ENCODE data around the gene PSME2.

The PSME2 gene

GRCh38 chr14:24135834-24136683 lies 10.4 kb downstream of the PSME2 start, which contains the start of gene PSME1:
Gene PSME1, plus strand, starts transcription at chr14:24136194. Its CDS starts 69 bp downstream, at chr14:24136263.
- peak; percentile 90 to 96 for DNase-seq
- Histone ChIP-seq H3K9me3 (no peaks in the 10 kb centered on the region), H3K4me1 (peaks cover 0 to 47% (median 30%) of the 10 kb centered on the region in 4 donors), H3K4me3 (peak within 1 kb of the TSS; percentile 87 to 98), H3K27me3 (no peaks in the 10 kb centered on the region), H3K27ac (peak within 1 kb of the TSS; percentile 86 to 94), H3K36me3 (peaks cover 12 to 30% (median 24%) of the 10 kb centered on the region in 3 donors)
- TF ChIP-seq CTCF (IDR thresholded peaks at IDR 0.05) = no peak
- intact Hi-C loops (cut with DNase I; ENCODE audit: low total_unique reads) = no loop called here

GRCh38 chr14:24135584-24135833 lies 10.9 kb downstream of the PSME2 start:
- intact Hi-C loops (cut with DNase I; ENCODE audit: low total_unique reads) = no loop called here
- Histone ChIP-seq H3K36me3 (peaks cover 12 to 30% (median 24%) of the 10 kb centered on the region in 3 donors), H3K4me1 (peaks cover 0 to 47% (median 30%) of the 10 kb centered on the region in 4 donors), H3K27me3 (no peaks in the 10 kb centered on the region), H3K4me3 (peak overlapping the region; percentile 87 to 98), H3K27ac (peak overlapping the region; percentile 86 to 94), H3K9me3 (no peaks in the 10 kb centered on the region)
- DNase-seq = no peak
- no peak for TF ChIP-seq CTCF (IDR thresholded peaks at IDR 0.05)

- no peak for DNase-seq
- intact Hi-C loops (cut with DNase I; ENCODE audit: low total_unique reads) = no loop called here
- no peaks in the 10 kb centered on the region for H3K27me3 ChIP-seq
- peaks cover 0 to 29% (median 15%) of the 10 kb centered on the region in 4 donors for H3K4me1 ChIP-seq
- H3K9me3 ChIP-seq = no peaks in the 10 kb centered on the region
- TF ChIP-seq CTCF (IDR thresholded peaks at IDR 0.05) = no peak
- no peak overlapping the region for H3K27ac ChIP-seq
- no peak overlapping the region for H3K4me3 ChIP-seq
- peaks cover 8 to 21% (median 15%) of the 10 kb centered on the region in 3 donors for H3K36me3 ChIP-seq
Observed at GRCh38 chr14:24133735-24134134, 12.7 kb downstream of the PSME2 start.

- no peak overlapping the region for H3K4me3 ChIP-seq
Observed at GRCh38 chr14:24132976-24133375, 13.4 kb downstream of the PSME2 start.

GRCh38 chr14:24132061-24132685 lies 14.2 kb downstream of the PSME2 start:
- intact Hi-C loops (cut with DNase I; ENCODE audit: low total_unique reads) = no loop called here
- Histone ChIP-seq H3K36me3 (peaks cover 0 to 6% (median 0%) of the 10 kb centered on the region in 3 donors), H3K9me3 (no peaks in the 10 kb centered on the region), H3K4me3 (no peak overlapping the region), H3K27ac (no peak overlapping the region), H3K27me3 (no peaks in the 10 kb centered on the region), H3K4me1 (peaks cover 0 to 21% (median 12%) of the 10 kb centered on the region in 4 donors)
- no peak for TF ChIP-seq CTCF (IDR thresholded peaks at IDR 0.05)
- peak in 1 of 2 donors; percentile 61 for DNase-seq

More at GRCh38 chr14:24132976-24133375, 13.4 kb downstream of the PSME2 start:
- Histone ChIP-seq H3K4me1 (peaks cover 0 to 29% (median 15%) of the 10 kb centered on the region in 4 donors), H3K9me3 (no peaks in the 10 kb centered on the region), H3K27me3 (no peaks in the 10 kb centered on the region), H3K36me3 (peaks cover 4 to 13% (median 7%) of the 10 kb centered on the region in 3 donors), H3K27ac (no peak overlapping the region)
- intact Hi-C loops (cut with DNase I; ENCODE audit: low total_unique reads) = no loop called here
- no peak for TF ChIP-seq CTCF (IDR thresholded peaks at IDR 0.05)
- no peak for DNase-seq
